ENCODE results near the gene TOB1. TPM values are rescaled to one million over a fixed set of nuclear protein-coding genes. Genes with fewer than 3 reads are reported as not detected.

The TOB1 gene
- total and polyA plus RNA-seq, 12 donors = 15.6 to 134 (median 97.8) TPM

DNA sequence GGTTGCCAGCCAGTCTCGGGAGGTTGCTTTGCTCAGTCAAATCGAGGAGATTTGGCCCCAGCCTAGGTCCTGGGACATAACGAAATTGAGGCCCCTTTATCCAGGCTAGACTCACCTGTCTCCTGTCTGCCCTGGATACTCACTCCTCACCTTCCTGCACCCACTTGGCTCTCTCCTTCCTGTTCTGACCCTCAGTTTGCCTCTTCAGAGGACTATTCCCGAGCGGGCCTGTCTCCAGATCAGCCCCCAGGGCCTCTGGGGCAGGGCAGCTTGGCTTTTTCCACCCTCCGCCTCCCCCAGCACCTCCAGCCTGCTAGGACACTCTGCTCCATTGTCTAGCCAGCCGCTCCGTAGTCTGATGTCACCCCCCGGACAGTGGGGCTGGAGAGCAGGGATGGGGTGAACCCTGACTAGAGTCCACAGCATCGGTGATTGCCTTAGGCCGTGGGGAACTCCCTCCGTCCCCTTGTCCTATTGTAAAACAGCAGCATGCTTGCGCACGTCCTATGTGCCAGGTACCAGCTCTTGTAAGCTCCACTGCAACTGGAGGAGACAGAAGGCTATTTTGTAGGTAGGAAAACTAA is 21.9 kb downstream of the TOB1 start:
- intact Hi-C loops (cut with DNase I) = loop anchor here in 7 of 10 donors (5.0 to 10.0 kb wide), 4 partner anchors 149 to 362 kb away; partner anchors contain the start of genes SPATA20 (in 6 of the 7) and NME1 (in 1 of the 7)
- Histone ChIP-seq H3K36me3 (no peaks in the 10 kb centered on the region), H3K9me3 (peaks cover 0 to 11% (median 0%) of the 10 kb centered on the region in 11 donors), H3K4me1 (peaks cover 0 to 34% (median 3%) of the 10 kb centered on the region in 9 donors), H3K27ac (peak overlapping the region in 3 of 10 donors; percentile 86 to 88 (median 87)), H3K27me3 (no peaks in the 10 kb centered on the region), H3K4me3 (no peak overlapping the region)
- DNase-seq (no peak), ATAC-seq (no peak)
- 87 to 89% methylated on average over 14 of the region's 14 CpGs for WGBS, 2 donors
- TF ChIP-seq, protein P1, sequence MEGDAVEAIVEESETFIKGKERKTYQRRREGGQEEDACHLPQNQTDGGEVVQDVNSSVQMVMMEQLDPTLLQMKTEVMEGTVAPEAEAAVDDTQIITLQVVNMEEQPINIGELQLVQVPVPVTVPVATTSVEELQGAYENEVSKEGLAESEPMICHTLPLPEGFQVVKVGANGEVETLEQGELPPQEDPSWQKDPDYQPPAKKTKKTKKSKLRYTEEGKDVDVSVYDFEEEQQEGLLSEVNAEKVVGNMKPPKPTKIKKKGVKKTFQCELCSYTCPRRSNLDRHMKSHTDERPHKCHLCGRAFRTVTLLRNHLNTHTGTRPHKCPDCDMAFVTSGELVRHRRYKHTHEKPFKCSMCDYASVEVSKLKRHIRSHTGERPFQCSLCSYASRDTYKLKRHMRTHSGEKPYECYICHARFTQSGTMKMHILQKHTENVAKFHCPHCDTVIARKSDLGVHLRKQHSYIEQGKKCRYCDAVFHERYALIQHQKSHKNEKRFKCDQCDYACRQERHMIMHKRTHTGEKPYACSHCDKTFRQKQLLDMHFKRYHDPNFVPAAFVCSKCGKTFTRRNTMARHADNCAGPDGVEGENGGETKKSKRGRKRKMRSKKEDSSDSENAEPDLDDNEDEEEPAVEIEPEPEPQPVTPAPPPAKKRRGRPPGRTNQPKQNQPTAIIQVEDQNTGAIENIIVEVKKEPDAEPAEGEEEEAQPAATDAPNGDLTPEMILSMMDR (IDR thresholded peaks at IDR 0.05) = no peak

DNA sequence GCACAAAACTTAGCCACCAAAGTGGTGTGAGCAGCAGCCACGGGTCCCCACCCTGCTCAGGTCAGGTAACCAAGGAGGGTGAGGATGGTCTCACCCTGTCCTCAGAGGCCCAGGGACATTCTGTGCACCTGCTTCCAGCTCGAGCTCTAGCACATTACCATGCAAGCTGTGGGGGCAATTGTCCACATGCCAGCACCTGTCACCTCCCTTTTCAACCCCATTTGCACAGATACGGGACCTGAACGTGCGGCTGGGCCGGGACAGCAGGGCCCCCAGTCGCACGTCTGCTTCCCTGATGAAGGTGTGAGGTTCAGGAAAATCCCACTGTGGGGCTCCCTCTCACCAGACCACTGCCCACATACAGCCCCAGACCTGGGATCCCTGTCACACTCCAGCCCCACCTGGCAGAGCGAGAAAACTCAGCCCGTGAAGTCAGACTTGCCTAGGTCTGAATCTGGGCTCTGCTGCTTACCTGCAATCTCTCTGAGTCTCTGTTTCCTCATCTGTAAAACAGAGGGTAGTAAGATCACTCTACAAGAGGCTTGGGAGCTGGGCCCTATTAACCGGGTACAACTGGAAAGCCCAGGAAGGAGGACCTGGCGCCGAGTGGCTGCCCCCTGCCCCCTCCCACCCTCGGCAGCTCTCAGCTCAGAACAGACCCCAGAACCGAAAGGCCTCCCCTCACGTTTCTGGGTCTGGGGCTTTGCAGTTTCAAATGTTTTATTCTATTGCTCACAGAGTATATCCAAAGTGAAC is 22.8 kb downstream of the TOB1 start:
- H3K27ac ChIP-seq = no peak overlapping the region
- DNase-seq (no peak), ATAC-seq (no peak)
- H3K9me3 ChIP-seq = peaks cover 0 to 3% (median 0%) of the 10 kb centered on the region in 11 donors
- H3K36me3 ChIP-seq = no peaks in the 10 kb centered on the region
- TF ChIP-seq, protein P1 (IDR thresholded peaks at IDR 0.05) = no peak
- peaks cover 0 to 32% (median 3%) of the 10 kb centered on the region in 9 donors for H3K4me1 ChIP-seq
- 88 to 94% methylated on average over 16 of the region's 16 CpGs for WGBS, 2 donors
- no peak overlapping the region for H3K4me3 ChIP-seq
- intact Hi-C loops (cut with DNase I) = loop anchor here (2.0 to 10.0 kb wide), 9 partner anchors 57 to 361 kb away; partner anchors contain the start of genes SPATA20 (in 7 of the 10) and NME1 (in 1 of the 10)
- H3K27me3 ChIP-seq = no peaks in the 10 kb centered on the region

DNA sequence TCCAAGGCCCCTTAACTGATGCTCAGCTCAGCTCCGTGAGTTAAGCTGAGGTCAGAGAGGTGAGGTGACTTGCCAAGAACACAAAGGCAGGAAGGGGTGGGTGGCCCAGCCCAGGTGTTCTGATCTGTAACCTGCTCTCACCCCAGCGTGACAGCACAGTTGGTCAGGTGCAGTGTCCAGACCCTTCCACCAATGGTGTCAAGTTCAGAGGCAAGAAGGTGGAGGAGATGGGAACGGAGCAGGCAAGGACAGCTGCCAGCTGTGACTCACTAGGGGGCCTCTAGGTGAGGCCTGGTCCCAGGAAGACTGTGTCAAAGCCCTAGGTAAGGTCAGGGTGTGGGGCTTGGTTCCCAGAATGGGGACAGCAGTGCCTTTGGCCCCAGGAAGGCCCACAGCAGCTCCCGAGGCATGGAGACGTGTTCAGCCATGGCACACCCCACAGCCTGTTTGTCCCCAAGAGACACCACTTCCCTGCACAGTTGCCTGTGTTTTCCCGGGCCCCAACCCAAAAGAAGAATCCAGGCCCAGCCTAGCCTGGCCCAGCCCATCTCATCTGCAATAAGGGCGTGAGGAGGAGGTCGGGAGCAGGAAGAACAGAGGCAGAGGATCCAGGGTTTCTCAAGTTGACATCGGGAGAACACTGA is 23.5 kb downstream of the TOB1 start:
- Histone ChIP-seq H3K4me3 (no peak overlapping the region), H3K4me1 (peaks cover 0 to 32% (median 3%) of the 10 kb centered on the region in 9 donors), H3K27me3 (no peaks in the 10 kb centered on the region), H3K36me3 (no peaks in the 10 kb centered on the region), H3K9me3 (no peaks in the 10 kb centered on the region), H3K27ac (no peak overlapping the region)
- ATAC-seq (peak in 1 of 8 donors; percentile 5), DNase-seq (no peak)
- TF ChIP-seq, protein P1 (IDR thresholded peaks at IDR 0.05) = no peak
- WGBS, 2 donors = 65 to 67% methylated on average over 9 of the region's 9 CpGs
- intact Hi-C loops (cut with DNase I) = loop anchor here (1.0 to 10.0 kb wide), 11 partner anchors 25 to 360 kb away; partner anchors contain the start of genes SPATA20 (in 7 of the 10) and NME1 (in 1 of the 10)

DNA sequence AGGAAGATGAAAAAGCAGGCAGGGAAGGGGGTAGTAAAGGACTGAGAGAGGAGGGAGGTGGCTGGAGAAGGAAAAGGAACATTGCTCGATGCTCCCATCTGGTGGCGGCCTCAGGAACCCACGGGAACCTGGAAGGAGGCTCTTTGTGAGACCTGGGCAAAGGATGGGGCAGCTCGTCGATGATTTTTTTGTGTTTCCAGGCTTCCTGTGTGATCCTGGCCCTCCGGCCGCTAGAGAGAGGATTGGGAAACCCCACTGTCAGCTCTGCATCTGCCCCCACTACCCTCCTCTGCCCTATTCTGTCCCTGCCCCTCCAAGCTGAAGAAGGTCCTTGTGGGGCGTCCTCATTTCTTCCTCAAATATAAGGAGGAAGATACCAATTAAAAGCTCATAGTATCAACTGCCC is 24.2 kb downstream of the TOB1 start:
- intact Hi-C loops (cut with DNase I) = loop anchor here (1.0 to 10.0 kb wide), 12 partner anchors 25 to 360 kb away; partner anchors contain the start of genes SPATA20 (in 7 of the 10) and NME1 (in 1 of the 10)
- H3K4me3 ChIP-seq = no peak overlapping the region
- ATAC-seq = peak in 7 of 8 donors; percentile 46 to 71 (median 59)
- DNase-seq = peak; percentile 70 to 71
- H3K4me1 ChIP-seq = peaks cover 0 to 35% (median 3%) of the 10 kb centered on the region in 9 donors
- no peaks in the 10 kb centered on the region for H3K27me3 ChIP-seq
- H3K27ac ChIP-seq = no peak overlapping the region
- 16 to 17% methylated on average over 8 of the region's 8 CpGs for WGBS, 2 donors
- no peaks in the 10 kb centered on the region for H3K36me3 ChIP-seq
- TF ChIP-seq, protein P1 (IDR thresholded peaks at IDR 0.05) = peak; percentile 50 to 86 (median 83)
- no peaks in the 10 kb centered on the region for H3K9me3 ChIP-seq

Data from heart right ventricle (tissue), 16 donors.